ENCODE results near the gene UBE2I.

UBE2I gene

GRCh38 chr16:1343428-1344242, 34.2 kb downstream of the UBE2I start:
- DNase-seq (ENCODE audit: low read depth) = no peak

GRCh38 chr16:1344499-1344898, 35.1 kb downstream of the UBE2I start:
- no peak for DNase-seq (ENCODE audit: low read depth)

GRCh38 chr16:1345087-1345486, 35.7 kb downstream of the UBE2I start:
- no peak for DNase-seq (ENCODE audit: low read depth)

GRCh38 chr16:1345651-1346421, 36.4 kb downstream of the UBE2I start:
- DNase-seq (ENCODE audit: low read depth) = no peak

GRCh38 chr16:1346422-1347285, 37.2 kb downstream of the UBE2I start:
- DNase-seq (ENCODE audit: low read depth) = no peak

- DNase-seq (ENCODE audit: low read depth) = no peak
These were observed 37.9 kb downstream of the UBE2I start for GRCh38 chr16:1347286-1347855.

- DNase-seq (ENCODE audit: low read depth) = no peak
These were observed 38.5 kb downstream of the UBE2I start for GRCh38 chr16:1347962-1348361.

GRCh38 chr16:1348441-1348840, 39.0 kb downstream of the UBE2I start:
- no peak for DNase-seq (ENCODE audit: low read depth)

- no peak for DNase-seq (ENCODE audit: low read depth)
These were observed 39.5 kb downstream of the UBE2I start for GRCh38 chr16:1348926-1349325.

GRCh38 chr16:1349351-1349750, 39.9 kb downstream of the UBE2I start:
- DNase-seq (ENCODE audit: low read depth) = no peak

GRCh38 chr16:1349951-1350350, 40.5 kb downstream of the UBE2I start:
- no peak for DNase-seq (ENCODE audit: low read depth)

GRCh38 chr16:1350691-1351090, 41.3 kb downstream of the UBE2I start:
- no peak for DNase-seq (ENCODE audit: low read depth)

- no peak for DNase-seq (ENCODE audit: low read depth)
These were observed 41.8 kb downstream of the UBE2I start for GRCh38 chr16:1351215-1351581.

GRCh38 chr16:1351582-1352362, 42.3 kb downstream of the UBE2I start, which contains the start of the genes GNPTG and TSR3:
Gene GNPTG, plus strand, starts transcription at chr16:1351931. Its CDS starts 35 bp downstream, at chr16:1351966.
Gene TSR3, minus strand, starts transcription at chr16:1351878. Its CDS starts 74 bp downstream, at chr16:1351804.
- DNase-seq (ENCODE audit: low read depth) = peak; percentile 70

GRCh38 chr16:1354815-1355540, 45.5 kb downstream of the UBE2I start:
- DNase-seq (ENCODE audit: low read depth) = no peak

- no peak for DNase-seq (ENCODE audit: low read depth)
These were observed 46.2 kb downstream of the UBE2I start for GRCh38 chr16:1355591-1355990.

GRCh38 chr16:1356061-1356900, 46.8 kb downstream of the UBE2I start:
- DNase-seq (ENCODE audit: low read depth) = no peak

- no peak for DNase-seq (ENCODE audit: low read depth)
These were observed 48.6 kb downstream of the UBE2I start for GRCh38 chr16:1357906-1358566.

All from stimulated activated CD4-positive, alpha-beta T cell treated with anti-CD3 and anti-CD28 coated beads, Interleukin-2, amount 100 ng/mL, for 4 hours (primary cell).